NCI-H1417 (cell line): Measurements from ENCODE around the gene FAM227B.
A peak's percentile ranks its signal among the peaks of the same experiment; 100 is the strongest.
"Not testable (repeated sequence)": the region's sequence is repeated elsewhere in the genome, so short reads cannot be mapped to it uniquely, and the experiment has no call there.

Experiments used
- DNase-seq, 3 experiments: peaks; one replicate each; lab custom pipeline; 2025; lab: John Stamatoyannopoulos, UW

Gene FAM227B

DNA sequence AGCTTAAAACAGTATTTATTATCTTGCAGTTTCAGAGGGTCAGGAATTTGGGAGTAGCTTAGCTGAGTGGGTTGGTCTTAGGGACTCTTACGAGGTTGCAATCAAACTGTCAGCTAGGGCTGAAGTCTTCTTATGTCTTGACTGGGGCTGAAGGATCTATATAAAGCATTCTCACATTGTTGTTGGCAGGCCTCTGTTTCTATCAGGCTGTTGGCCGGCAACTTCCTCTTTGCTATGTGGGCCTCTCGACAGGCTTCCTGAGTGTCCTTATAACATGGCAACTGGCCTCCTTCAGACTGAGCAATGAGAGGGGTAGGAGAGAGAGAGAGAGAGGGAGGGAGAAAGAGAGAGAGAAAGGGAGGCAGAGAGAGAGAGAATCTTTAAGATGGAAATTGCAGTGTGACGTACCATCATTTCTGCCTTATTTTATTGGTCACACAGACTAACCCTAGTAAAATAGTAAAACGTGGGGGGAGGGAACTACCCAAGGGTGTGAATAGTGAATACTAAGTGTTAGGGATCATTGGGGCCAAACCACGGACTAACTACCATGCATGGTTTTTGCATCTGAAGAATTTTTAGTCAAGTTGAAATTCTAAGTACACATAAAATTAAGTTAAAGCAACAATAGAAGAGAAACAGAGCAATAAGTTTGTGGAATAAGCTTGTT, 181.5 kb downstream of the FAM227B start:
- no peak for DNase-seq

DNA sequence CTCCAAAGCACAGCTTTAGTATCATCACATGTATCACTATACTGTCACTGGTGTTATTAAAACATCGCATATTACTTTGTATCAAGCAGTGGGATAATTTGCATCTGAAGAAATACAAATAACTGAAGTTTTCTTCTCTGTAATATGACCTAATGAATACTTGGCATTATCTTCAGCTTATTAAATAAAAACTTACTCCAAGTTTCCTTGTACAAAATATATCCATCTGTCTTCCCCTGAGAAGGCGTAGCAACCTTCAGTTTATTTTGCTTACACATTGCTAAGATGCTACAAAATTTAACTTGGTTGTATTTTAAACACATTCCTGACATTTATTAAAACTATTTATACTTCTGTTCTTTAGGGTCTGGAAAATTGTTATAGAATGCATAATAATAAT, 183.9 kb downstream of the FAM227B start:
- no peak for DNase-seq

- no peak for DNase-seq
These were observed 185.4 kb downstream of the FAM227B start for GRCh38 chr15:49435174-49435573.

- no peak for DNase-seq
These were observed 190.6 kb downstream of the FAM227B start for GRCh38 chr15:49430046-49430445.

GRCh38 chr15:49428409-49429095, 192.1 kb downstream of the FAM227B start:
- DNase-seq, result no peak

DNA sequence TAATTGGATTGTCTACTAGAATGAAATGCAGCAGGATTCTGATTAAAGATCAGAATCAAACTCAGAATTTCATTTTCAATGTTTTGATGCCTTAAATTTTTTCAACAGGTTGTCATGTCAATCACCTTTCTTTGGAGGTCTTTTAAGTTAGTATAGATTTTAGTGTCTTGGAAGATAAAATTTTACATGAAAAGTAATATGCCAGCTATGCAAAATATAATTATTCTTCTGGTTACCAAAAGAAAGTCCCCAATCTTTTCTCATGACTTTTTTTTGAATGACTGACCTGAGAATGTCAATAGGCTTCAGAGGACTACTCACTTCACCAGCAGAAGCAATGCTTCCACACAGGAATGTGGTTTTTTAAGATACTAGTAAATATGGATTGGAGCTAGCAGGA, 193.2 kb downstream of the FAM227B start:
- no peak for DNase-seq

DNA sequence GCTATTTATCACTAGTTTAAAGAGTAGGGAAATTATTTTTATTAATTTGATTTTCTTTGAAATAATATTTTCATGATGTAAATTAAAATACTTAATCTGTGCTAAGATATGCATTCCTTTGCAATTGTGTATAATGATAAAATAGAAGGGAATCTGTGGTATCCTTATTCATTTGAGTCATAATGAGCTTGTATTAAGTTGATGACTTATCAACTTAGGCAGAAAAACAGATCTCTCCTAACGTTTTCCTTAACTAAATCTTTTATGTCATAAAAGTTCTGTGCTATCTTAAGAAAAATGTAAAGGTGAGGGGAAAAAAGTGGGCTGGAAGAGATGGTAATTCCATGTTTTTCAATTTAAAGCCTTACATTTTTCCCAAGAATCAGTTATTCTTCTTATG, 195.7 kb downstream of the FAM227B start:
- DNase-seq, result no peak

- no peak for DNase-seq
These were observed 196.6 kb downstream of the FAM227B start for GRCh38 chr15:49423901-49424550.

DNA sequence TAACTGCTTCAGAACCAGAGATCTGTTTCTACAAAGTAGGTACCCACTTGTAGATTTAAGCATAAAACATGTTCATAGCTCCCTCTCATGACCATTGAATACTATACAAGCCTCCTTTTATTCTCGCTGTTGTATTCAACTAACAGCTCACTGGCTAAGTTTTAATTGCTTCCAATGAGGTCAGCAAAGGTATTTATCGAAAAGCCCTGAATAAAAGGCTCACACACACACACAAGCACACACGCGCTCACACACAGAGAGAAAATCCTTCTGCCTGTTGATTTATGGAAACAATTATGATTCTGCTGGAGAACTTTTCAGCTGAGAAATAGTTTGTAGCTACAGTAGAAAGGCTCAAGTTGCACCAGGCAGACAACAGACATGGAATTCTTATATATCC, 197.6 kb downstream of the FAM227B start, which contains the start of gene FGF7:
TSS of gene FGF7 (plus strand) at position 222 of the 400 bp plus-strand sequence. CDS start 1,056 bp downstream, outside the sequence.
- no peak for DNase-seq

DNA sequence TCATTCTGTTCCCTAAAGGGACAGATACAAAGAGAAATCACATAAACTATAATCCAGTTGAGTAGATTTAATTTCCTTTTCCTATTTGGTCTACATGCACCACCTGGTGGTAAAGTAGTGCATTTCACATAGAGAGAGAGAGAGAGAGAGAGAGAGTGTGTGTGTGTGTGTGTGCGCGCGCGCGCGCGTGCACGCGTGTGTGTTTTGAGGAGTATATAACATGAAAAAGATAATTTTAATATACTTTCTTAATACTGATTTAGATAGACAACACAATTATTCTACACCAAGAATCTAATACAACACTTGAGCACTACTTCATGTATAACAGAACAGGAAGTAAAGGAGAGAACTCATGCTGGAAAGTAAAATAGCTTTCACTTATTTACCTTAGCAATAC, 198.6 kb downstream of the FAM227B start:
- DNase-seq, result peak; percentile 28 to 70 (median 33)

DNA sequence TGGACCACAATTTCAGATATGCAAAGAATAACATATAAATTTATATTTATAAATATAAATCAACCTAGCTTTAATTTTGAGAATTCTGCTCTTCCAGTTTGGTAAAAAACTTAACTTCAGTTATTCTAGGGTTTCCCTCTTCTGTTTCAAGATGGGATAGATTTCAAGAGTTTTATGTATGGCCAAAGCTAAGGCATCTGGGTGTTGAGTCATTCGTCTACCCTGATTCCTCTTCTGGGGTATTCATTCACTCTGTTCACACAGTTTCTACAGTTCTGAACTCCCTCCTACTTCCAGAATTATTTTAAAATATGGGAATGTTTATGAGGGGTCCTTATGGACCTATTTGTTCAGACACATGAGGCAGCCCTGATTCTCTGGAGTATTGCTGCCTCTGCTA, 201.8 kb downstream of the FAM227B start:
- DNase-seq, result no peak

- no peak for DNase-seq
These were observed 205.0 kb downstream of the FAM227B start for GRCh38 chr15:49415638-49416037.

DNA sequence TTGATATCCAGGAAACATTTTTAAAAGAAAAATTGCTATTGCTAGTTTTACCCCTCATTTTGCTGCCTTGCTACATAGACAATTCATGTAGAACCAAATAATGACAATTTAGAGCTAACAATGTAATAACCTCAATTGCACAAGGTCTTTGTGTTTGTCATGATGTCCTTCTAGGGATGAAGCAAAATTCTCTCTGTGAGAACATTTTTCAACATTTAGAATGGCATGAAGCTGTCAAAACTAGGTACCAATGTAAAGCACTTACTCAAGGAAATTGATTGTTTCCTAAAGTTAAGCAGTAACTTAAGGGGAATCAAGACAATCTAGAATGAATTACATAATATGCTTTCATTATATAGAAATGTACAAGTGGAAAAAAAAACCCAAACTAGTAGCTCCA, 205.5 kb downstream of the FAM227B start:
- no peak for DNase-seq

GRCh38 chr15:49412797-49413196, 207.8 kb downstream of the FAM227B start:
- DNase-seq, result no peak

- no peak for DNase-seq
These were observed 210.0 kb downstream of the FAM227B start for GRCh38 chr15:49410641-49411040.

DNA sequence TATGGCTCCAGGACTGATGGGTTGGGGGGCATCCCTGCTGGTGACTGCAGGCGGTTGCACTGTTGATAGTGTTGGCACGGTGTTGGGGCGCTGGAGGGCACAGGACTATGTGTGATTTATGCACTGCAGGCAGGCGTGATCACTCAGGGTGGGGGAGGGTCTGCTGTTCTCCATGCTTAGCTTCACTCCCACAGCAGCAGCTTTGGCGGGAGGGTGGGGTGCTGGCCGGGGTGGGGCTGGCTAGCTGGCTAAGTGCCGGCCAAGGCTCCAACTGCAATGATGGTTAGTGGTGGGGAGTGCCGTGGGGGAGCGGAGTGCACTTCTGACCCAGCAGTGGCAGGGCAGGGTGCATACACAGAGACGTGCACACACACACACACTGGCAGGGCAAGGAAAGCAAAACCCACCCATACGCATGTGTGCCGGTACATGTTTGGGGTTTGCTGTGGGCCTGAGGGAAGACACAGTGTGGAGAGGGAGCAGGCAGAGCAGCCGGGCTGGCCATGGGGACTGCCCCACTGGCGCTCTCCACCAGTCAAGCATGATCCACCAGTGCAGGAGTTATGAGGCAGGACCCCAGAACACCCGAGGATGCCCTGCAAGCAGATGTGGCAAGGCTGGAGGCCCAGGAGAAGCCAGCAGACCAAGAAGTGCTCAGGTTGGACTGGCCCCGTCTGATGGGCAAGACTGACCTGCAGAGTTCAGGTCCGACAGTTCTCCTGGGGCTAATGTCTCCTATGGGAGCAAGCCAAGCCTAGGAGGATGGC, 214.1 kb downstream of the FAM227B start:
- DNase-seq, result no peak

DNA sequence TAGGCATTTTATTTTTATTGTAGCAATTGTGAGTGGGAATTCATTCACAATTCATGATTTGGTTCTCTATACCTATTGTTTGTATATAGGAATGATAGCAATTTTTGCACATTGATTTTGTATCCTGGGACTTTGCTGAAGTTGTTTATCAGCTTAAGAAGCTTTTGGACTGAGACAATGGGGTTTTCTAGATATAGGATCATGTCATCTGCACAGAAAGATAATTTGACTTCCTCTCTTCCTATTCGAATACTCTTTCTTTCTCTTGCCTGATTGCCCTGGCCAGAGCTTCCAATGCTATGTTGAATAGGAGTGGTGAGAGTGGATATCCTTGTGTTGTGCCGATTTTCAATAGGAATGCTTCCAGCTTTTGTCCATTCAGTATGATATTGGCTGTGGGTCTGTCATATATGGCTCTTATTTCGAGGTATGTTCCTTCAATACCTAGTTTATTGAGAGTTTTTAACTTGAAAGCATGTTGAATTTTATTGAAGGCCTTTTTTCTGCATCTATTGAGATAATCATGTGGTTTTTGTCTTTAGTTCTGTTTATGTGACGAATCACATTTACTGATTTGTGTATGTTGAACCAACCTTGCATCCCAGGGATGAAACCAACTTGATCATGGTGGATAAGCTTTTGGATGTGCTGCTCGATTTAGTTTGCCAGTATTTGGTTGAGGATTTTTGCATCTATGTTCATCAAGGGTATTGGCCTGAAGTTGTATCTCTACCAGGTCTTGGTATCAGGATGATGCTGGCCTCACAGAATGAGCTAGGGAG, 217.9 kb downstream of the FAM227B start:
- DNase-seq, result not testable (repeated sequence)

- DNase-seq, result no peak
These were observed 233.1 kb downstream of the FAM227B start for GRCh38 chr15:49387471-49387870.

- no peak for DNase-seq
These were observed 237.4 kb downstream of the FAM227B start for GRCh38 chr15:49383266-49383665.

- DNase-seq, result no peak
These were observed 238.2 kb downstream of the FAM227B start for GRCh38 chr15:49382394-49382793.

DNA sequence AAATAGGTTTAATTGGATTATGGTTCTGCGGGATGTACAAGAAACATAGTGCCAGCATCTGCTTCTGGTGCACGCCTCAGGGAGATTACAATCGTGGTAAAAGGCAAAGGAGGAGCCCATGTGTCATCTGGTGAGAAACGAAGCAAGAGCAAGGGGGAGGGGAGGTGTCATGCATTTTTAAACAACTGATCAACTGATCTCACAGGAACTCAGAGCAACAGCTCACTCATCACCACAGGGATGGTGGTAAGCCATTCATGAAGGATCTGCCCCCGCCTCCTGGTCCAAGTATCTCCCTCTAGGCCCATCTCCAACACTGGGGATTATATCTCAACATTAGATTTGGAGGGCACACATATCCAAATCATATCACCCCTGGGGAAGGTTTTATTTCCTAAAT, 239.7 kb downstream of the FAM227B start:
- no peak for DNase-seq

DNA sequence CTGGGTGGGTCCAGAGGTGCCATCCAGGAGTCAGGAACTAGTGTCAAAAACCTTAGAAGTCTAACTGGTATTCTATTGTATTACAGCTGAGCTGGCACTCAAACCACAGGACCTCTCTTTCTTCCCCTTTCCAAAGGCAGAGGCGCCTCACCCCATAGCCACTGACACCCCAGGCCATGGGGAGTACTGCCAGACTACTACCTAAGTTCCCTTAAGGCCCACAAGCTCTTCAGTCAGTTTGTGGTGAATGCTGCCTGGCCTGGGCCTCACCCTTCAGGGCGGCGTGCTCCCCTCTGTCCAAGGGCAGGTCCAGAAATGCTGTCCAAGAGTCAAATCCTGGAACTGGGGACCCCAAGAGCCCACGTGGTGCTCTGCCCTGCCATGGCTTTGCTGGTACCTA, 240.6 kb downstream of the FAM227B start:
- DNase-seq, result no peak
